IMR-90 (cell line): ENCODE results near the gene SLC36A2. TPM values are rescaled to one million over a fixed set of nuclear protein-coding genes. Genes with fewer than 3 reads are reported as not detected.

Experiments
- ATAC-seq: fragments of 200-7000 bp; cut with Tn5 transposase; 2 replicates; pipeline ENCODE4 v1.9.1; 2020; ENCODE audit warnings: low read depth, mild to moderate bottlenecking, moderate library complexity
- BruUV-seq: library from RNA; stranded (reverse); fragments of 400-500 nt; replicated peaks from 2 replicates; lab custom pipeline; 2021; lab: Mats Ljungman, UMichigan
- CTCF ChIA-PET: fragments of 300-600 bp; formaldehyde crosslinking; extraction: SDS; loops from one replicate; lab custom pipeline; 2021; ENCODE audit warnings: antibody characterized with exemption; lab: Yijun Ruan, JAX
- POLR2A ChIA-PET: fragments of 300-600 bp; sonication (Branson Sonifier 250); formaldehyde crosslinking; loops from one replicate; lab custom pipeline; 2022; ENCODE audit warnings: antibody characterized with exemption; ENCODE audit not compliant: unreplicated experiment; lab: Charles Lee
- DNase-seq: peaks from one replicate; pipeline ENCODE4 v3.0.0; 2013
- H2AFZ ChIP-seq: replicated peaks from 2 replicates; pipeline ENCODE3; 2013; ENCODE audit warnings: low read length, mild to moderate bottlenecking; ENCODE audit not compliant: poor library complexity
- H2AK5ac ChIP-seq: 2 replicates; pipeline ENCODE4 v1.6.1; 2013; ENCODE audit warnings: low read depth, low read length, inconsistent platforms
- H2AK9ac ChIP-seq: replicated peaks from 2 replicates; pipeline ENCODE3; 2013; ENCODE audit warnings: mild to moderate bottlenecking, low read depth, low read length, moderate library complexity; ENCODE audit not compliant: poor library complexity
- H2BK120ac ChIP-seq: 2 replicates; pipeline ENCODE4 v1.6.1; 2013; ENCODE audit warnings: low read depth, low read length, inconsistent platforms
- H2BK15ac ChIP-seq: 3 replicates; pipeline ENCODE4 v1.6.1; 2013; ENCODE audit warnings: low read depth, low read length, inconsistent platforms
- H2BK20ac ChIP-seq: 2 replicates; pipeline ENCODE4 v1.6.1; 2013; ENCODE audit warnings: low read depth, mild to moderate bottlenecking, inconsistent platforms, low read length, moderate library complexity
- H2BK5ac ChIP-seq: 2 replicates; pipeline ENCODE4 v1.6.1; 2013; ENCODE audit warnings: mild to moderate bottlenecking, low read depth, low read length, inconsistent platforms; ENCODE audit not compliant: poor library complexity, severe bottlenecking
- H3K14ac ChIP-seq: replicated peaks from 2 replicates; pipeline ENCODE4 v1.6.1; 2013; ENCODE audit warnings: low read depth, low read length, inconsistent platforms
- H3K18ac ChIP-seq: 2 replicates; pipeline ENCODE4 v1.6.1; 2013; ENCODE audit warnings: low read depth, low read length, control low read depth
- H3K23ac ChIP-seq: 2 replicates; pipeline ENCODE4 v1.6.1; 2013; ENCODE audit warnings: low read depth, low read length, inconsistent platforms
- H3K27ac ChIP-seq: 2 replicates; pipeline ENCODE4 v1.5.1; 2013; ENCODE audit warnings: mild to moderate bottlenecking, control low read depth, low read length; ENCODE audit not compliant: insufficient read depth
- H3K27me3 ChIP-seq: 2 replicates; pipeline ENCODE4 v1.6.1; 2013; ENCODE audit warnings: low read length; ENCODE audit not compliant: control insufficient read depth, insufficient read depth
- H3K36me3 ChIP-seq: 2 replicates; pipeline ENCODE4 v1.6.1; 2013; ENCODE audit warnings: low read length, mixed read lengths; ENCODE audit not compliant: control insufficient read depth, insufficient read depth
- H3K4ac ChIP-seq: 2 replicates; pipeline ENCODE4 v1.6.1; 2013; ENCODE audit warnings: low read depth, low read length, inconsistent platforms
- H3K4me1 ChIP-seq: 2 replicates; pipeline ENCODE4 v1.6.1; 2013; ENCODE audit warnings: low read length, mixed read lengths; ENCODE audit not compliant: control insufficient read depth, insufficient read depth
- H3K4me2 ChIP-seq: 2 replicates; pipeline ENCODE4 v1.6.1; 2013; ENCODE audit warnings: low read depth, mild to moderate bottlenecking, control low read depth, low read length, moderate library complexity
- H3K4me3 ChIP-seq: 2 replicates; pipeline ENCODE4 v1.5.1; 2013; ENCODE audit warnings: low read depth, mild to moderate bottlenecking, control low read depth, low read length, moderate library complexity; ENCODE audit not compliant: insufficient read depth
- H3K56ac ChIP-seq: 2 replicates; pipeline ENCODE4 v1.6.1; 2013; ENCODE audit warnings: low read length, inconsistent platforms; ENCODE audit not compliant: insufficient read depth; ENCODE audit errors: extremely low read depth
- H3K79me1 ChIP-seq, 2 experiments: 2 replicates each; pipeline ENCODE4 v1.6.1; 2013; ENCODE audit warnings: low read length in 2 of 2, inconsistent platforms in 1 of 2, low read depth in 1 of 2
- H3K9ac ChIP-seq: 2 replicates; pipeline ENCODE4 v1.6.1; 2013; ENCODE audit warnings: low read depth, low read length, control low read depth
- H3K9me1 ChIP-seq: 2 replicates; pipeline ENCODE4 v1.6.1; 2013; ENCODE audit warnings: low read length, inconsistent platforms; ENCODE audit not compliant: insufficient read depth
- H3K9me3 ChIP-seq: 2 replicates; pipeline ENCODE4 v1.6.1; 2013; ENCODE audit warnings: low read length; ENCODE audit not compliant: control insufficient read depth, insufficient read depth
- H4K20me1 ChIP-seq: 2 replicates; pipeline ENCODE4 v1.6.1; 2013; ENCODE audit warnings: low read length, inconsistent platforms; ENCODE audit not compliant: insufficient read depth
- H4K5ac ChIP-seq: 2 replicates; pipeline ENCODE4 v1.6.1; 2013; ENCODE audit warnings: mild to moderate bottlenecking, low read depth, low read length, control low read depth
- H4K8ac ChIP-seq, 2 experiments: 2 replicates each; pipeline ENCODE4 v1.6.1; 2013; ENCODE audit warnings: low read depth in 2 of 2, low read length in 2 of 2, control low read depth in 1 of 2, inconsistent platforms in 1 of 2
- H4K91ac ChIP-seq: 2 replicates; pipeline ENCODE4 v1.6.1; 2013; ENCODE audit warnings: low read depth, low read length, inconsistent platforms; ENCODE audit not compliant: insufficient read depth
- WGBS, 2 experiments: methylation state at CpG; one replicate each; pipeline versions ENCODE4 v1.1.5 to v1.1.7; 2013; ENCODE audit warnings: missing lambda C conversion rate in 2 of 2; ENCODE audit not compliant: insufficient read length in 1 of 2; ENCODE audit errors: extremely low coverage in 2 of 2; 5-methylcytosine and 5-hydroxymethylcytosine counted together
- dilution Hi-C: fragments of 300-500 bp; cut with HindIII; formaldehyde crosslinking; loops from one replicate; pipeline ENCODE4 v1.14.3; 2018; ENCODE audit warnings: low sequenced_read_pairs; ENCODE audit not compliant: unreplicated experiment
- in situ Hi-C: fragments of 300-500 bp; cut with MboI; formaldehyde crosslinking; loops from 3 replicates; pipeline ENCODE4 v1.14.3; 2019; ENCODE audit warnings: low sequenced_read_pairs, inconsistent platforms, mixed read lengths
- intact Hi-C: fragments of 100-400 bp; cut with micrococcal nuclease; formaldehyde crosslinking; loops from 2 replicates; pipeline ENCODE4 v1.10.0; 2022
- polyA plus RNA-seq, 3 experiments: library from polyadenylated mRNA; depleted of rRNA; stranded (reverse); fragments of >200 nt; gene quantifications; 2 replicates each; pipeline ENCODE4 v1.2.3, GENCODE V29; 2012; ENCODE audit warnings: low replicate concordance in 1 of 3
- total RNA-seq: library from RNA; depleted of rRNA; stranded (reverse); fragments of >200 nt; gene quantifications from 2 replicates; pipeline ENCODE4 v1.2.3, GENCODE V29; 2012
- TF ChIP-seq, protein P1 (sequence below): fragments of 150-350 bp; IDR thresholded peaks from 2 replicates; pipeline ENCODE4 v1.6.1; 2016; ENCODE audit warnings: low read depth, mild to moderate bottlenecking, low read length, moderate library complexity, borderline replicate concordance

SLC36A2 gene
- total and polyA plus RNA-seq, 2 of the 4 experiments (the other 2 are of a cell fraction): not detected

DNA sequence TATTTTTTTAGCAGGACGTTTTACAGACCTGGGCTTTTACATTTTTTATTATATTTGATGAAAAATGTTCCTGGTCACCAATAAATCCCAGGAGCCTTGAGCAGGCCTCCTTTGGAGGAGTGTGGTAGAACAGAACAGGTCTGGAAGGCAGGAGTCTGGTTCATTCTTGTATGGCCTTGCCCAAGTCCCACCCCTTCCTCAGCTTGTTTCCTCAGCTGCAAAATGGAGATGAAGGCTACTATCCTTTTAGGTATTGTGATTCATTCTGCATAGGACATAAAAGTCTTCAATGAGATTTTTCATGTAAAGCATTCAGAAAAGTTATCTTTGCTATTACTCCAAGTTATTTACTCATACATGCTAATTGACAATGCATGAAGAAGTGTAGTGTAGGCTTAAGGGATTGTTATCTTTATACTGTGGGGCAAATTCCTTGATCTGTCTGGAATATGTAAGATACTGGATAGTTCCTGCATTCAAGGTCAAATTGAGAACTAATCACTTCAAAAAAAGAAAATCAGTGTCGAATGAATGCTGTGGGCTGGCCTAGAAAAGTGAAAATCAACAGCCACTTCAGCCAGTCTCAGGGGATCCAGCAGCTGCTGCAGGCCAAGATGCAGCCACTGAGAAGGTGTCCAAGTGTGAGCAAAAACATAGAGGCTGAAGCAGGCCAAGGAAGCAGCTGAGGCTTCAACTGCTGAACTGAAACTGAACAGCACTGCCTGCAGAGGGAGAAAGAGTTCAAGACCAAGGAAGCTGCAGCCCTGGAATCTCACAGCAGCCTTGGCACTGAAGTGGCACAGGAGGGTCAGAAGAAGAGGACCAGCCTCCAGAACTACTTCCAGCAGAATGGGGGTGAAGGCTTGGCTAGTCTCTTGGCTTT lies 28.3 kb downstream of the SLC36A2 start:
- H4K8ac ChIP-seq: no peak overlapping the region
- no peak overlapping the region for H2BK20ac ChIP-seq
- H3K18ac ChIP-seq: no peak overlapping the region
- ChIA-PET CTCF (interaction anchor here (1.0 to 1.4 kb wide), 3 partner anchors 193 to 333 kb away, joined by 3 to 6 read pairs (median 5); no protein-coding TSS in a partner anchor), POLR2A (interaction anchor here (0.6 kb wide), 1 partner anchor 44 kb away, joined by 3 read pairs; no protein-coding TSS in a partner anchor)
- H2BK15ac ChIP-seq: no peak overlapping the region
- no peak overlapping the region for H4K91ac ChIP-seq
- intact Hi-C loops (loop anchor here (1.0 to 5.0 kb wide), 4 partner anchors 178 to 423 kb away; no protein-coding TSS in a partner anchor), in situ Hi-C loops (no loop called here), dilution Hi-C loops (no loop called here)
- WGBS, 2 experiments: no CpG with 5 or more reads among the region's 2 CpGs
- H2AK5ac ChIP-seq: no peak overlapping the region
- ATAC-seq: peak; percentile 74
- no peak overlapping the region for H3K14ac ChIP-seq
- no peak overlapping the region for H3K4ac ChIP-seq
- no peaks in the 10 kb centered on the region for H4K20me1 ChIP-seq
- H4K5ac ChIP-seq: no peak overlapping the region
- no peak overlapping the region for H3K4me3 ChIP-seq
- no peak overlapping the region for H2AK9ac ChIP-seq
- peak overlapping the region; percentile 32 for H2AFZ ChIP-seq
- BruUV-seq: no TSS peak
- H2BK5ac ChIP-seq: no peak overlapping the region
- peak; percentile 2 for DNase-seq
- H3K4me1 ChIP-seq: no peaks in the 10 kb centered on the region
- H2BK120ac ChIP-seq: no peak overlapping the region
- no peak overlapping the region for H3K27ac ChIP-seq
- H3K23ac ChIP-seq: no peak overlapping the region
- H3K56ac ChIP-seq: no peak overlapping the region
- peaks cover 2% of the 10 kb centered on the region; the same call in 1 of the 2 replicates for H3K27me3 ChIP-seq
- H3K79me1 ChIP-seq: no peaks in the 10 kb centered on the region
- TF ChIP-seq, protein P1, sequence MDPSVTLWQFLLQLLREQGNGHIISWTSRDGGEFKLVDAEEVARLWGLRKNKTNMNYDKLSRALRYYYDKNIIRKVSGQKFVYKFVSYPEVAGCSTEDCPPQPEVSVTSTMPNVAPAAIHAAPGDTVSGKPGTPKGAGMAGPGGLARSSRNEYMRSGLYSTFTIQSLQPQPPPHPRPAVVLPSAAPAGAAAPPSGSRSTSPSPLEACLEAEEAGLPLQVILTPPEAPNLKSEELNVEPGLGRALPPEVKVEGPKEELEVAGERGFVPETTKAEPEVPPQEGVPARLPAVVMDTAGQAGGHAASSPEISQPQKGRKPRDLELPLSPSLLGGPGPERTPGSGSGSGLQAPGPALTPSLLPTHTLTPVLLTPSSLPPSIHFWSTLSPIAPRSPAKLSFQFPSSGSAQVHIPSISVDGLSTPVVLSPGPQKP: no peak
- no peak overlapping the region for H3K4me2 ChIP-seq
- no peak overlapping the region for H3K9ac ChIP-seq
- no peaks in the 10 kb centered on the region for H3K36me3 ChIP-seq
- no peaks in the 10 kb centered on the region for H3K9me1 ChIP-seq
- H3K9me3 ChIP-seq: no peaks in the 10 kb centered on the region
